Activated CD8-positive, alpha-beta memory T cell treated with anti-CD3 and anti-CD28 coated beads, Interleukin-2, amount 50 U/mL, for 4 hours (primary cell): Measurements from ENCODE around the gene ETS1.

Experiments
- DNase-seq: peaks from one replicate; pipeline ENCODE4 v3.0.0-alpha.2; 2020

Gene ETS1

GRCh38 chr11:128592454-128592853, 5.1 kb upstream of the ETS1 start:
- no peak for DNase-seq

- no peak for DNase-seq
Measured at GRCh38 chr11:128590587-128590986, 3.2 kb upstream of the ETS1 start.

GRCh38 chr11:128589998-128590397, 2.6 kb upstream of the ETS1 start:
- DNase-seq: no peak

GRCh38 chr11:128588093-128588492, 735 bp upstream of the ETS1 start:
- no peak for DNase-seq

- no peak for DNase-seq
Measured at GRCh38 chr11:128586689-128587088, 669 bp downstream of the ETS1 start.

- DNase-seq: no peak
Measured at GRCh38 chr11:128585498-128586238, 1.7 kb downstream of the ETS1 start.

- no peak for DNase-seq
Measured at GRCh38 chr11:128584253-128584652, 3.1 kb downstream of the ETS1 start.

GRCh38 chr11:128582496-128583366, 4.6 kb downstream of the ETS1 start:
- no peak for DNase-seq

- DNase-seq: no peak
Measured at GRCh38 chr11:128581561-128582272, 5.6 kb downstream of the ETS1 start.

GRCh38 chr11:128580612-128581011, 6.7 kb downstream of the ETS1 start:
- no peak for DNase-seq

GRCh38 chr11:128579798-128580504, 7.4 kb downstream of the ETS1 start:
- no peak for DNase-seq

- DNase-seq: no peak
Measured at GRCh38 chr11:128576555-128576954, 10.8 kb downstream of the ETS1 start.

- DNase-seq: no peak
Measured at GRCh38 chr11:128575961-128576350, 11.4 kb downstream of the ETS1 start.

GRCh38 chr11:128575174-128575960, 12.0 kb downstream of the ETS1 start:
- no peak for DNase-seq

- DNase-seq: no peak
Measured at GRCh38 chr11:128574576-128575011, 12.8 kb downstream of the ETS1 start.

- DNase-seq: no peak
Measured at GRCh38 chr11:128573638-128574037, 13.7 kb downstream of the ETS1 start.

GRCh38 chr11:128572965-128573364, 14.4 kb downstream of the ETS1 start:
- DNase-seq: no peak

GRCh38 chr11:128570632-128571031, 16.7 kb downstream of the ETS1 start:
- DNase-seq: no peak

- no peak for DNase-seq
Measured at GRCh38 chr11:128569291-128569690, 18.1 kb downstream of the ETS1 start.

- DNase-seq: no peak
Measured at GRCh38 chr11:128568166-128568778, 19.1 kb downstream of the ETS1 start.

- no peak for DNase-seq
Measured at GRCh38 chr11:128567130-128567529, 20.2 kb downstream of the ETS1 start.

GRCh38 chr11:128565881-128566280, 21.5 kb downstream of the ETS1 start:
- no peak for DNase-seq
